ENCODE data around the gene MED9. TPM values are rescaled to one million over a fixed set of nuclear protein-coding genes. Genes with fewer than 3 reads are reported as not detected.

The MED9 gene
- total and polyA plus RNA-seq, 2 donors (not counting 1 experiment from before 2014, with no cell fraction given): 10.5 to 11.7 TPM

GRCh38 chr17:17455173-17455572 is 21.6 kb upstream of the MED9 start:
- no peak overlapping the region for H3K4me2 ChIP-seq (ENCODE audit: extremely low read depth, insufficient read depth, low read length)
- H3K4me3 ChIP-seq (replicated peaks in 1 of 4; ENCODE audit: control extremely low read depth in 1 of 4, insufficient read depth in 1 of 4, low read depth in 3 of 4, low read length in 4 of 4): no peak overlapping the region
- no peak for DNase-seq (ENCODE audit: low read depth in 2 of 2)
- H3K9ac ChIP-seq (ENCODE audit: insufficient read depth, low read length): no peak overlapping the region
- H3K36me3 ChIP-seq (ENCODE audit: control insufficient read depth, insufficient read depth, low read length): no peaks in the 10 kb centered on the region
- no peak overlapping the region for H2AFZ ChIP-seq (ENCODE audit: low read length)
- no peak for TF ChIP-seq CTCF (conservative IDR thresholded peaks at IDR 0.05 in 1 of 2, IDR thresholded peaks at IDR 0.05 in 1 of 2; ENCODE audit: low read depth in 1 of 2, low read length in 2 of 2)
- no peak for TF ChIP-seq EZH2 (IDR thresholded peaks at IDR 0.05; ENCODE audit: low read length, missing control alignments)
- no peaks in the 10 kb centered on the region for H3K79me2 ChIP-seq (ENCODE audit: control insufficient read depth, insufficient read depth, low read length)
- H3K4me1 ChIP-seq (ENCODE audit: control insufficient read depth, extremely low read depth, insufficient read depth, low read length): no peaks in the 10 kb centered on the region
- no peak overlapping the region for H3K27ac ChIP-seq (ENCODE audit: insufficient read depth, low read length)
- peaks cover 1% of the 10 kb centered on the region for H3K9me3 ChIP-seq (ENCODE audit: control insufficient read depth, insufficient read depth, low read depth, low read length)
- peaks cover 11% of the 10 kb centered on the region for H3K27me3 ChIP-seq (ENCODE audit: control insufficient read depth, insufficient read depth, low read length)
- H4K20me1 ChIP-seq (ENCODE audit: control insufficient read depth, extremely low read depth, insufficient read depth, low read length): no peaks in the 10 kb centered on the region

GRCh38 chr17:17456251-17456650 is 20.5 kb upstream of the MED9 start:
- Histone ChIP-seq H3K9me3 (ENCODE audit: control insufficient read depth, insufficient read depth, low read depth, low read length) (peaks cover 1% of the 10 kb centered on the region), H3K27me3 (ENCODE audit: control insufficient read depth, insufficient read depth, low read length) (peaks cover 6% of the 10 kb centered on the region), H3K4me1 (ENCODE audit: control insufficient read depth, extremely low read depth, insufficient read depth, low read length) (no peaks in the 10 kb centered on the region), H4K20me1 (ENCODE audit: control insufficient read depth, extremely low read depth, insufficient read depth, low read length) (no peaks in the 10 kb centered on the region), H3K36me3 (ENCODE audit: control insufficient read depth, insufficient read depth, low read length) (no peaks in the 10 kb centered on the region), H3K4me2 (ENCODE audit: extremely low read depth, insufficient read depth, low read length) (no peak overlapping the region), H3K27ac (ENCODE audit: insufficient read depth, low read length) (no peak overlapping the region), H3K9ac (ENCODE audit: insufficient read depth, low read length) (no peak overlapping the region), H2AFZ (ENCODE audit: low read length) (no peak overlapping the region), H3K4me3 (replicated peaks in 1 of 4; ENCODE audit: control extremely low read depth in 1 of 4, insufficient read depth in 1 of 4, low read depth in 3 of 4, low read length in 4 of 4) (no peak overlapping the region), H3K79me2 (ENCODE audit: control insufficient read depth, insufficient read depth, low read length) (no peaks in the 10 kb centered on the region)
- TF ChIP-seq EZH2 (IDR thresholded peaks at IDR 0.05; ENCODE audit: low read length, missing control alignments) (no peak), CTCF (conservative IDR thresholded peaks at IDR 0.05 in 1 of 2, IDR thresholded peaks at IDR 0.05 in 1 of 2; ENCODE audit: low read depth in 1 of 2, low read length in 2 of 2) (no peak)
- DNase-seq (ENCODE audit: low read depth in 2 of 2): no peak

GRCh38 chr17:17457680-17458079 is 19.1 kb upstream of the MED9 start:
- Histone ChIP-seq H3K4me3 (replicated peaks in 1 of 4; ENCODE audit: control extremely low read depth in 1 of 4, insufficient read depth in 1 of 4, low read depth in 3 of 4, low read length in 4 of 4) (no peak overlapping the region), H3K9ac (ENCODE audit: insufficient read depth, low read length) (no peak overlapping the region), H3K27me3 (ENCODE audit: control insufficient read depth, insufficient read depth, low read length) (peaks cover 8% of the 10 kb centered on the region), H2AFZ (ENCODE audit: low read length) (no peak overlapping the region), H4K20me1 (ENCODE audit: control insufficient read depth, extremely low read depth, insufficient read depth, low read length) (no peaks in the 10 kb centered on the region), H3K4me2 (ENCODE audit: extremely low read depth, insufficient read depth, low read length) (no peak overlapping the region), H3K4me1 (ENCODE audit: control insufficient read depth, extremely low read depth, insufficient read depth, low read length) (no peaks in the 10 kb centered on the region), H3K36me3 (ENCODE audit: control insufficient read depth, insufficient read depth, low read length) (no peaks in the 10 kb centered on the region), H3K79me2 (ENCODE audit: control insufficient read depth, insufficient read depth, low read length) (no peaks in the 10 kb centered on the region), H3K27ac (ENCODE audit: insufficient read depth, low read length) (no peak overlapping the region), H3K9me3 (ENCODE audit: control insufficient read depth, insufficient read depth, low read depth, low read length) (peaks cover 1% of the 10 kb centered on the region)
- no peak for TF ChIP-seq CTCF (conservative IDR thresholded peaks at IDR 0.05 in 1 of 2, IDR thresholded peaks at IDR 0.05 in 1 of 2; ENCODE audit: low read depth in 1 of 2, low read length in 2 of 2)
- no peak for TF ChIP-seq EZH2 (IDR thresholded peaks at IDR 0.05; ENCODE audit: low read length, missing control alignments)
- no peak for DNase-seq (ENCODE audit: low read depth in 2 of 2)

Measured in fibroblast of lung (primary cell).